22Rv1 (cell line): Measurements from ENCODE around the gene RERE.

ENCODE experiments used
- H3K27ac ChIP-seq: fragments of 450-650 bp; 2 replicates; pipeline ENCODE4 v1.5.1; 2017
- ZFX ChIP-seq: fragments of 450-650 bp; IDR thresholded peaks from 2 replicates; pipeline ENCODE4 v1.6.1; 2017; ENCODE audit warnings: antibody characterized with exemption, borderline replicate concordance
- TF ChIP-seq, protein P1 (sequence below): fragments of 450-650 bp; IDR thresholded peaks from 2 replicates; pipeline ENCODE4 v1.5.1; 2017; ENCODE audit warnings: mild to moderate bottlenecking

The RERE gene

DNA sequence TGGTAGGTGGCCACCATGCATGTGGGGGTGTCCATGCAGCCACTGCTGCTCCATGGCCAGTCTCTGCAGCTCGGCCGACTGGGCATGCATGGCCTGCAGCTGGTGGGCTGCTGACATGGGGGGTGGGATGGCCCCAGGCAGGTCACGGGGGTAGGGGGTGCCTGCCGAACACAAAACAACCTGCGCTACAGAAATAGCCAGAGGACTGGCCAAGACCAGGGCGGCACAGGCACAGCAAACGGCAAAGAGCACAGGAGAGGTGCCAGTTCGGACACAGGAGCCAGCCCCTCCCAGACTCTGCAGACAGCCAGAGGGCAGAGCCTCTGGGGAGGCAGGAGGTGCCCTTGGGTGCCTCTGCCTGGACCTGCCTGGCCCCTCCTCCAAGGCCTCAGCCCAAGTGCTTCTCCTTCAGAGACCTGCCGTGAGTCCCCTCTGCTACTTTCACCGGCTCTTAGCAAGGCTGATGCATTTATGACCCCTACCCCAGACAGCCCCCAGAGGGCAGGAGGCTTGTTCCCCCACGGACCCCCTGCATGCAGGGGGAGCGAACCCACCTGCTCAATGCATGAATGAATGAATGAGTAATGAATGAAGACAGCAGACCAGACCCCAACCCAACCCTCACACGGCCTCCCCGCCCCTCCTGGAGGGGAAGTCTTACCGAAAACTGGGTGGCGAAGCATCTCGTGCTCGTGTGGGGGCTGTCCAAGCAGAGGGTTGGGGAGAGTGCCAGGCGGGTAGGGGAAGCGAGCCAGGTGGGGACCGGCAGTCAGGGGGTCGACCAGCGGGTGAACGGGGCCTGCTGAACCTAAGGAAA, 461.8 kb downstream of the RERE start:
- TF ChIP-seq, protein P1, sequence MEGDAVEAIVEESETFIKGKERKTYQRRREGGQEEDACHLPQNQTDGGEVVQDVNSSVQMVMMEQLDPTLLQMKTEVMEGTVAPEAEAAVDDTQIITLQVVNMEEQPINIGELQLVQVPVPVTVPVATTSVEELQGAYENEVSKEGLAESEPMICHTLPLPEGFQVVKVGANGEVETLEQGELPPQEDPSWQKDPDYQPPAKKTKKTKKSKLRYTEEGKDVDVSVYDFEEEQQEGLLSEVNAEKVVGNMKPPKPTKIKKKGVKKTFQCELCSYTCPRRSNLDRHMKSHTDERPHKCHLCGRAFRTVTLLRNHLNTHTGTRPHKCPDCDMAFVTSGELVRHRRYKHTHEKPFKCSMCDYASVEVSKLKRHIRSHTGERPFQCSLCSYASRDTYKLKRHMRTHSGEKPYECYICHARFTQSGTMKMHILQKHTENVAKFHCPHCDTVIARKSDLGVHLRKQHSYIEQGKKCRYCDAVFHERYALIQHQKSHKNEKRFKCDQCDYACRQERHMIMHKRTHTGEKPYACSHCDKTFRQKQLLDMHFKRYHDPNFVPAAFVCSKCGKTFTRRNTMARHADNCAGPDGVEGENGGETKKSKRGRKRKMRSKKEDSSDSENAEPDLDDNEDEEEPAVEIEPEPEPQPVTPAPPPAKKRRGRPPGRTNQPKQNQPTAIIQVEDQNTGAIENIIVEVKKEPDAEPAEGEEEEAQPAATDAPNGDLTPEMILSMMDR, result no peak
- no peak overlapping the region for H3K27ac ChIP-seq

DNA sequence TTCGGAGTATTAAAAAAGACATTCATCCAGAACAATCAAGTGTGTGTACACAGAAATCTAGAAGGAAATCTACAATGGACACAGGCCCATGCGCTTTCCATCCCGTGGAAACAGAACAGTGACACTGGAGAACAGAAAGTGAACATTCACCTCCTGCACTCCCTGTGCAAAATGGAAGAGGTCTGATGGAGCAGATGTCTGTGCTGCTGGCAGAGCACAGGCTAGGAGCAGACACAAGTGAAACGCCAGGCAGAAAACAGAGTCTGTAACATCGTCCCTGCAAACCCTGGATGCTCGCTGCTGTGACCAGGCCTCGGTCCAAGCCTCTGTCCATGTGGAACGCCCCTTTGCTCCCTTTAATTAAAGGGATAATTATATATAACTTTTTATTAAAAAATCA, 463.4 kb downstream of the RERE start:
- H3K27ac ChIP-seq, result no peak overlapping the region

DNA sequence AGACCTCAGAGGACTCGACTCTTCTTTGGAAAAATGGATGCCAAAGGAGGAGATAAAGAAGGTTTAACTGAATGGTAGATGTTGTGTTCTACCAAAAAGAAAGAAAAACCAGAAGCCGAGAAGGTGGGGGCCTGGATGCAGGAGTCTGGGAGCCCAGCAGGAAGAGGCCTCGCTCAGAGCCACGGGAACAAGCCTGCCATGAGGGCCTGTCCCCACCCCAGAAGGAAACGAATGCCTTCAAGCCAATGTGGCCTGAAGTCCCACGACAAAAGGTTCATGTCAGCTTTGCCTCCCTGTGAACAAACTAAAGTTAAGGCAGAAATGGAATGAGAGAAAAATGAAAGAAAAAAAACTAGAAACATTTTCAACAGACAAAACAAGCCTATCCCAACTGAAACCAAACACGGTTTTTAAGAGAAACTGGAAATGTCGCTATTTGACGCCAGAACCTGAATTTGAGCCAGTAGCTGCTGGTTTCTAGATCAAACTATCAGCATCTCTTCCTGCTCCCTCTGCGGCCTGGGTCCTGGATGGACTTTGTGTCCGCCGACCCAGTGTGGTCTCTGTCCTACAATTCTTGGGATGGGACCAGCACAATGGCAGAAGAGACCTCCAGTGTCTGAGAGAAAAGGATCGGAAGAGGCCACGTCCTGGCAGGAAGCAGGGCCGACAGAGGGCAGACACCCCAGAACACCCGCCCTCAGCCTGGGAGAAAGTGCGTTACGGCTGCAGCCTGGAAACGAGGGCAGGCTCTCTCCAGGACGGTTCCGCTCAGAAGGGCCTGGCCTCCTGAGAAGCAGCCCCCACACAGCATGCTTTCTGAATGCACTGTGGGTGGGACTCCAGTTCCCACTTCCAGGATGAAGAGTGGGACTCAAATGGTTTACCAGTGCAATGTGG, 464.3 kb downstream of the RERE start:
- TF ChIP-seq, protein P1, result no peak
- TF ChIP-seq ZFX, result no peak
- no peak overlapping the region for H3K27ac ChIP-seq

More for the DNA sequence above, 463.4 kb downstream of the RERE start:
- no peak for TF ChIP-seq ZFX
- TF ChIP-seq, protein P1, result no peak

DNA sequence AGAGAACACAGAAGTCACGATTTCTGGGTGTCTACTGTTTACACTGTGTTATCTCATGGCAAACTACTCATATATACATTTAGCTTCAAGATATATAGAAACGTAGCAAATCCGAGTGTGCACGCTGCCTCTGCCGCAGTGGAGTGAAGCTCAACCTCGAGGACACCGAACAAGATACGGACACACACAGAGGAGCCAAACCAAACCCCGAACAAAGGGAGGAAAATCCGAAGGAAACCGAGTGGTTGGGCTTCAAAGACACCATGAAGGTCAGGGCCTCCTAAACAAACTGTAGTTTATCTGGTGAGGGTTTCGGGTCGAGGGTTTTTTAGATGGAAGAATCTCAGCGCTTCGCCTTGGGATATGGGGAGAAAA, 465.0 kb downstream of the RERE start:
- H3K27ac ChIP-seq, result no peak overlapping the region
- TF ChIP-seq, protein P1, result no peak
- no peak for TF ChIP-seq ZFX

DNA sequence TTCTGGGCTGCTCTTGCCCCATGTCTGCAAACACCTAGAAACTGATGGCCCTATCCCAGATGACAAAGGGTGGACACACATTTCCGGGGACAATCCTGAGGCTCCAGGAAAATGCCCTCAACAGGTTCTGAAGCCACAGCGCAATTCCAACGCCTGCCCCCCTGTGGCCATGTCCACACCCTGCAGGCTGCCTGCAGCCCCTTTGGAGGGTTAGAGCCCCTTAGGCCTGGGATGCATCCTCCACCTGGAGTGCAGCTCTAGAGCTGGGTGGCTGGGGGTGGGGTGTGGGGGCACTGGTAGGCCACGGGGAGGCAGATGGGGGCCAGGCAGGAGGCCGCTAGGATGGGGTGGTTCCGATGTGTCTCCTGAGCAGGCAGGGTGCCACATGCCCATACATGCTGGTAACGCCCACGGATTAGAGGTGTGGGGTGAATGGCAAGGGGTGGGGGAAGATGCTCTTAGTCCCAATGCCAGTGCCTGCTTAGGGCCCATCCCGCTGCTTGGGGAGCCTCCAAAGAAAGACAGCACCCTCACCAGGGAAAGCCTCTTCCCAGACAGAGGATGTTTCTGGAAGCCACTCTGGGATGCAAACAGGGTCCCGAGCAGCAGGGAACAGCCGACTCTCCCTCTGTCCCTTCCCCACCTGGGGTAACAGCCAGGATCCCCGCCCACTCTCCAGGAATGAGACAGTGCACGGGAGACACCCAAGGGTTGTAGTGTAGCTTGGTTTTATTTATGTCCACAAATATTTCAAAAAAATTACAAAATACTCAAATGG, 465.6 kb downstream of the RERE start:
- H3K27ac ChIP-seq, result no peak overlapping the region

DNA sequence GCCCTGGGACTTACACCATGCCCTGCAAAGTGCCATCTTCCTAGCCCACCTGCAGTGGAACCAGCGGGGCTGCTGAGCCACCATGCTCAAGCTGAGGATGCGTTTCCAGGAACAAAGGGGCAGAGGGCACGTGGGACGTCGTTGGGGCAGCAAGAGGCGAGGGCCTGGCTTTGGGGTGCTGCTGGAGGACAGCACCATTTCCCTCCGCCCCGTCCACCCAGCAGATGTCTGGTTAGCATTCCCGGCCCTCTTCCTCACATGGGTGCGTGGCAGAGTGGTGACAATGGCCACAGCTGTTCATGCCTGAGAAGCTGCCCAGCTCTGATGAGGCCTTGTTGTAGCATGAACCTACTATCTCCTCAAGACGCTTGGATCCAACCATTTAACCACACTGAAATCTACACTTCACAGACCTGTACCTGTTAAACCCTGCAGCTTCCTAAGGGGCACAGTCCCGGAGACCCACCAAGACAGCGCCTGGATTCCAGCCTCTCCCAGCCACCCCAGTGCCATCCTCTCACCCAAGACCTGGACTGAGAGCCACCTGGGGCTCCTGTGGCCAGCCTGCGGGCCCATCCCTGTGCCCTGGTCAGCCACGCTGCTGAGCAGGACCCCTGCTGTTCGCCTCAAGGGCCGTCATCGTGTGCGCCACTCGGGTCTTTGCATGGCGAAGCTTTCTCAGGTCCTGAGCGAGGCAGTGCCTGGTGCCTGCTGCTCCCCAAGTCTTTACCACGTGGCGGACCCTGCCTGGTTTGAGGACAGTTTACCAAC, 466.3 kb downstream of the RERE start:
- TF ChIP-seq, protein P1, result no peak
- TF ChIP-seq ZFX, result no peak
- H3K27ac ChIP-seq, result no peak overlapping the region

More for the DNA sequence above, 465.6 kb downstream of the RERE start:
- TF ChIP-seq, protein P1, result peak; percentile 79
- TF ChIP-seq ZFX, result no peak
